SK-N-SH (cell line): ENCODE measurements around the gene BTD. TPM values are rescaled to one million over a fixed set of nuclear protein-coding genes. Genes with fewer than 3 reads are reported as not detected.
A peak's percentile ranks its signal among the peaks of the same experiment; 100 is the strongest.

Experiments
- CTCF ChIA-PET: fragments of 300-600, 350-600 bp; formaldehyde crosslinking; extraction: SDS; loops from one replicate; lab custom pipeline; 2021; lab: Yijun Ruan, JAX
- POLR2A ChIA-PET: fragments of 350-600 bp; sonication (Branson Sonifier 250); formaldehyde crosslinking; extraction: SDS; loops from one replicate; lab custom pipeline; 2020; ENCODE audit warnings: antibody characterized with exemption, inconsistent platforms; lab: Yijun Ruan, JAX
- DNase-seq: peaks from one replicate; pipeline ENCODE4 v3.0.0; 2012
- H2AFZ ChIP-seq: fragments of 200-600 bp; sonication (generic); 2 replicates; pipeline ENCODE4 v1.8.1; 2016; ENCODE audit warnings: antibody characterized with exemption, mild to moderate bottlenecking, low read depth
- H3F3A ChIP-seq: fragments of 200-600 bp; sonication (generic); replicated peaks from 2 replicates; pipeline ENCODE3; 2016; ENCODE audit warnings: antibody characterized with exemption, mild to moderate bottlenecking; ENCODE audit not compliant: insufficient read depth
- H3K27ac ChIP-seq, 2 experiments: fragments of 200-500 bp in 1 of 2; fragments of 200-600 bp in 1 of 2; sonication (Bioruptor generic) in 1 of 2; sonication (generic), shearing (Covaris generic) in 1 of 2; 2 replicates each; pipeline versions ENCODE4 v1.5.1 to v1.6.1; 2014 to 2016; ENCODE audit warnings: low read depth in 2 of 2, inconsistent platforms in 1 of 2, low read length in 1 of 2, mild to moderate bottlenecking in 1 of 2, mixed read lengths in 1 of 2
- H3K27me3 ChIP-seq: fragments of 200-600 bp; sonication (generic), shearing (Covaris generic); 2 replicates; pipeline ENCODE4 v1.6.1; 2016; ENCODE audit warnings: mixed run types; ENCODE audit not compliant: insufficient read depth
- H3K36me3 ChIP-seq, 2 experiments: fragments of 200-500 bp in 1 of 2; fragments of 200-600 bp in 1 of 2; sonication (Bioruptor generic) in 1 of 2; sonication (generic) in 1 of 2; replicated peaks in 1 of 2; 2 replicates each; pipeline versions ENCODE3 to v1.5.1; 2014 to 2016; ENCODE audit warnings: low read length in 1 of 2, mild to moderate bottlenecking in 1 of 2; ENCODE audit not compliant: insufficient read depth in 2 of 2, control insufficient read depth in 1 of 2
- H3K4me1 ChIP-seq, 2 experiments: fragments of 200-500 bp in 1 of 2; fragments of 200-600 bp in 1 of 2; sonication (Bioruptor generic) in 1 of 2; sonication (generic), shearing (Covaris generic) in 1 of 2; 2 replicates each; pipeline versions ENCODE4 v1.5.1 to v1.6.1; 2014 to 2016; ENCODE audit warnings: low read depth in 1 of 2, low read length in 1 of 2, mixed run types in 1 of 2; ENCODE audit not compliant: insufficient read depth in 2 of 2, control insufficient read depth in 1 of 2
- H3K4me2 ChIP-seq: fragments of 200-600 bp; sonication (generic), shearing (Covaris generic); 2 replicates; pipeline ENCODE4 v1.6.1; 2017; ENCODE audit warnings: mixed run types
- H3K4me3 ChIP-seq, 2 experiments: fragments of 200-500 bp in 1 of 2; fragments of 200-600 bp in 1 of 2; sonication (Bioruptor generic) in 1 of 2; sonication (generic), shearing (Covaris generic) in 1 of 2; 2 replicates each; pipeline versions ENCODE4 v1.5.1 to v1.8.1; 2014 to 2016; ENCODE audit warnings: low read depth in 2 of 2, inconsistent platforms in 1 of 2, low read length in 1 of 2, mild to moderate bottlenecking in 1 of 2, mixed read lengths in 1 of 2, moderate library complexity in 1 of 2
- H3K79me2 ChIP-seq: fragments of 200-600 bp; sonication (generic); 2 replicates; pipeline ENCODE4 v1.8.1; 2017; ENCODE audit warnings: mild to moderate bottlenecking; ENCODE audit not compliant: insufficient read depth
- H3K9ac ChIP-seq: fragments of 200-600 bp; sonication (generic); 2 replicates; pipeline ENCODE4 v1.6.1; 2017; ENCODE audit warnings: mixed run types
- H3K9me2 ChIP-seq: fragments of 200-600 bp; sonication (generic); 2 replicates; pipeline ENCODE4 v1.6.1; 2017; ENCODE audit warnings: mixed run types
- H3K9me3 ChIP-seq: fragments of 200-600 bp; sonication (generic); 2 replicates; pipeline ENCODE4 v1.6.1; 2017; ENCODE audit warnings: mixed run types, mild to moderate bottlenecking, moderate library complexity
- H4K20me1 ChIP-seq: fragments of 200-600 bp; sonication (generic); 2 replicates; pipeline ENCODE4 v1.6.1; 2017; ENCODE audit warnings: mild to moderate bottlenecking, mixed run types; ENCODE audit not compliant: insufficient read depth
- CHD2 ChIP-seq: fragments of 150-350 bp; IDR thresholded peaks from 2 replicates; pipeline ENCODE4 v1.6.1; 2018; ENCODE audit warnings: low read length; ENCODE audit not compliant: partially characterized antibody
- CTCF ChIP-seq: fragments of 200-600 bp; sonication (generic); IDR thresholded peaks from 2 replicates; pipeline ENCODE4 v1.6.1; 2017; ENCODE audit warnings: antibody characterized with exemption, mild to moderate bottlenecking, moderate library complexity
- ELF1 ChIP-seq: IDR thresholded peaks from 2 replicates; pipeline ENCODE4 v1.4.0; 2012
- EP300 ChIP-seq, 2 experiments: IDR thresholded peaks; 2 replicates each; pipeline versions ENCODE4 v1.4.0 to v1.6.1; 2012; ENCODE audit warnings: borderline replicate concordance in 1 of 2, low read depth in 1 of 2, low read length in 1 of 2
- FOSL2 ChIP-seq: IDR thresholded peaks from 2 replicates; pipeline ENCODE4 v1.4.0; 2012; ENCODE audit warnings: low read depth, mild to moderate bottlenecking, moderate library complexity, borderline replicate concordance
- FOXM1 ChIP-seq: IDR thresholded peaks from 2 replicates; pipeline ENCODE4 v1.4.0; 2012; ENCODE audit warnings: low read depth, mild to moderate bottlenecking
- GATA2 ChIP-seq: sonication (generic); formaldehyde crosslinking; IDR thresholded peaks from 2 replicates; pipeline ENCODE4 v1.5.0; 2020; ENCODE audit warnings: mild to moderate bottlenecking, missing genetic modification reagents
- IRF3 ChIP-seq: fragments of 150-350 bp; IDR thresholded peaks from 2 replicates; pipeline ENCODE4 v1.6.1; 2016; ENCODE audit warnings: mild to moderate bottlenecking, low read depth, low read length
- JUND ChIP-seq: IDR thresholded peaks from 2 replicates; pipeline ENCODE4 v1.4.0; 2012
- MEF2A ChIP-seq: IDR thresholded peaks from 2 replicates; pipeline ENCODE4 v1.4.0; 2012; ENCODE audit warnings: low read depth, borderline replicate concordance
- NFIC ChIP-seq: IDR thresholded peaks from 2 replicates; pipeline ENCODE4 v1.4.0; 2012; ENCODE audit warnings: borderline replicate concordance
- PBX3 ChIP-seq: IDR thresholded peaks from 2 replicates; pipeline ENCODE4; 2012
- POLR2AphosphoS5 ChIP-seq: IDR thresholded peaks from 2 replicates; pipeline ENCODE4 v1.6.1; 2012; ENCODE audit warnings: low read depth, low read length
- REST ChIP-seq: IDR thresholded peaks from 2 replicates; pipeline ENCODE4 v1.6.1; 2012; ENCODE audit warnings: mild to moderate bottlenecking, low read depth, low read length, moderate library complexity
- RFX5 ChIP-seq: IDR thresholded peaks from 2 replicates; pipeline ENCODE4 v1.6.1; 2012; ENCODE audit warnings: mild to moderate bottlenecking, improper control_type of control experiment, low read length
- RXRA ChIP-seq: IDR thresholded peaks from 2 replicates; pipeline ENCODE4 v1.4.0; 2012; ENCODE audit warnings: low read depth, mild to moderate bottlenecking, borderline replicate concordance
- SIN3A ChIP-seq: IDR thresholded peaks from 2 replicates; pipeline ENCODE4 v1.6.1; 2012; ENCODE audit warnings: low read depth, mild to moderate bottlenecking, low read length, moderate library complexity, borderline replicate concordance
- SMC3 ChIP-seq: IDR thresholded peaks from 2 replicates; pipeline ENCODE4 v1.6.1; 2012; ENCODE audit warnings: low read depth, low read length, improper control_type of control experiment
- TCF12 ChIP-seq: IDR thresholded peaks from 2 replicates; pipeline ENCODE4 v1.4.0; 2012
- TEAD4 ChIP-seq: IDR thresholded peaks from 2 replicates; pipeline ENCODE4 v1.4.0; 2012; ENCODE audit warnings: mild to moderate bottlenecking, borderline replicate concordance; ENCODE audit not compliant: insufficient read depth
- ZBTB33 ChIP-seq: IDR thresholded peaks from 2 replicates; pipeline ENCODE4 v1.4.0; 2012; ENCODE audit warnings: low read depth, borderline replicate concordance
- WGBS: methylation state at CpG from one replicate; pipeline ENCODE4 v1.1.6; 2017; ENCODE audit warnings: low lambda C conversion rate; 5-methylcytosine and 5-hydroxymethylcytosine counted together
- polyA plus RNA-seq, 3 experiments: library from polyadenylated mRNA; depleted of rRNA; stranded (reverse); fragments of >200 nt; gene quantifications; 2 replicates each; pipeline ENCODE4 v1.2.3, GENCODE V29; 2012

The BTD gene
- polyA plus RNA-seq, 1 of the 3 experiments (the other 2 are of a cell fraction), result 23.6 TPM

- Histone ChIP-seq H3K79me2 (no peaks in the 10 kb centered on the region), H3F3A (peaks cover 64% of the 10 kb centered on the region), H3K27ac (peak overlapping the region; percentile 64 to 99; a peak in 3 of 4 replicates)
- POLR2A ChIA-PET, result no interaction called here
- no peak for DNase-seq
- peak; percentile 87; the same call in 1 of the 2 replicates for TF ChIP-seq FOXM1
- no peak for TF ChIP-seq SIN3A
- TF ChIP-seq TCF12, result peak; percentile 92
- no peak for TF ChIP-seq GATA2 (CRISPR knock-in tag)
- 0 out of 2 replicates have a peak, but pooled peaks have one; percentile 3 for TF ChIP-seq REST
- peak; percentile 83 for TF ChIP-seq NFIC
- TF ChIP-seq JUND, result peak; percentile 86
- peak in 1 of 2 experiments; percentile 96; a peak in 2 of 4 replicates for TF ChIP-seq EP300 (IDR thresholded peaks at IDR 0.05; ENCODE audit: borderline replicate concordance in 1 of 2, low read depth in 1 of 2, low read length in 1 of 2)
- no peak for TF ChIP-seq RFX5
- TF ChIP-seq FOSL2, result peak; percentile 71; the same call in 1 of the 2 replicates
- no peak for TF ChIP-seq CTCF
- peak; percentile 31; the same call in 1 of the 2 replicates for TF ChIP-seq POLR2AphosphoS5
- TF ChIP-seq PBX3, result peak; percentile 90
- TF ChIP-seq MEF2A, result peak; percentile 71; the same call in 1 of the 2 replicates
- TF ChIP-seq IRF3, result no peak
- no peak for TF ChIP-seq SMC3
- TF ChIP-seq RXRA, result peak; percentile 84
- TF ChIP-seq ZBTB33, result peak; percentile 76; the same call in 1 of the 2 replicates
- no peak for TF ChIP-seq CHD2
- 0 out of 2 replicates have a peak, but pooled peaks have one; percentile 18 for TF ChIP-seq ELF1
- peak; percentile 94 for TF ChIP-seq TEAD4
- TF ChIP-seq, all 33 proteins: peak for 14
- WGBS, result 9% methylated on average over 1 of the region's 1 CpG
- H3K9me2 ChIP-seq, result no peaks in the 10 kb centered on the region
- H2AFZ ChIP-seq, result no peak overlapping the region
- H3K4me1 ChIP-seq, result peaks cover 30 to 32% of the 10 kb centered on the region in 2 experiments
- no peaks in the 10 kb centered on the region for H3K36me3 ChIP-seq
- H3K4me2 ChIP-seq, result 0 out of 2 replicates have a peak overlapping the region, but pooled peaks have one; percentile 6
- H3K27me3 ChIP-seq, result no peaks in the 10 kb centered on the region
- no peak overlapping the region for H3K4me3 ChIP-seq
- no peaks in the 10 kb centered on the region for H3K9me3 ChIP-seq
- H3K9ac ChIP-seq, result peak overlapping the region; percentile 10; the same call in 1 of the 2 replicates
- no peaks in the 10 kb centered on the region for H4K20me1 ChIP-seq
- CTCF ChIA-PET, result no interaction called here
These were observed 37.3 kb downstream of the BTD start for GRCh38 chr3:15638891-15639262.
